ENCODE data around the gene ARL6IP1. TPM values are rescaled to one million over a fixed set of nuclear protein-coding genes. Genes with fewer than 3 reads are reported as not detected.
"Not testable (repeated sequence)": the region's sequence is repeated elsewhere in the genome, so short reads cannot be mapped to it uniquely, and the experiment has no call there.

The ARL6IP1 gene
- polyA plus RNA-seq, 12 donors: 63.1 to 199 (median 100) TPM; not detected in 1

GRCh38 chr16:18803569-18804462 is 2.5 kb upstream of the ARL6IP1 start:
- no peak for DNase-seq

DNA sequence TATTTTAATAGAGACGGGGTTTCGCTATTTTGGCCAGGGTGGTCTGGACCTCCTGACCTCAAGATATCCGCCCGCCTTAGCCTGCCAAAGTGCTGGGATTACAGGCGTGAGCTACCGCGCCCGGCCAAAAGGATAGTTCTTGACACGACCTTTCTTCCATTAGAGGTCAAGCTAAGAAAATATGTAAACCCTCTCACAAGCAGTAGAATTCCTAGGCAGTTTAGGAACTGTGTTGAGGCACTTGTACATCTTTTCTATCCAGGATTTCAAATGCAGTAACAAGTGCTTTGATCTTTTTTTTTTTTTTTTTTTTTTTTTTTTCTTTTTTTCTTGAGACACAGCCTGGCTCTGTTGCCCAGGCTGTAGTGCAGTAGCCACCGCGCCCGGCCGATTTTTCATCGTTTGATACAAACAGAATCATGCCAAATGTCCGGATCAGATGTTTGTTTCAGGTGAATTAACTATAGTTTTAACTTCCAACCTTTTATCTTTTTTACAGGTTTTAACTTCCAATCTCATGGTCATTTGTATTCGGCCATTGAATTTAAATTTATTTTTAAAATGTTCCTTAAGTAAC is 1.5 kb upstream of the ARL6IP1 start:
- DNase-seq: no peak

- DNase-seq: peak; percentile 25
These were observed 589 bp downstream of the ARL6IP1 start for GRCh38 chr16:18800775-18801144.

GRCh38 chr16:18800293-18800692 is 1.1 kb downstream of the ARL6IP1 start:
- DNase-seq: no peak

GRCh38 chr16:18799500-18799899 is 1.8 kb downstream of the ARL6IP1 start:
- no peak for DNase-seq

DNA sequence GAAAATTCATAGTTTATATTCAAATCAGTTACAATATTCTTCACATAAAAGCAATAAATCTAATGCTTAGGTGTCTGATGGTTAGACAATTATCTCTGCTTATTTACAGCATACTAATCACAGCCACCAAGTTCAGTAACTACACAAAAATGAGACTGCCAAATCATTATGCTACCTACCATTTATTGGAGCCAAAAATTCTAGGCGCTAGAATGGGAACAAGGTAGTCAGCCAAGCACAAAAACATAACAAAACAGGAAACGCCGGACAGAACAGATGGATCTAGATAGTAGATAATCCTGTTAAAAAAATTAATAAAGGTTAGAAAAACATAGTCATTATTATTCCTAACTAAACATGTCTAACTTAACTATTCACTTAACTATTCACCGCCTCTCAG is 3.6 kb downstream of the ARL6IP1 start:
- DNase-seq: no peak

- no peak for DNase-seq
These were observed 5.0 kb downstream of the ARL6IP1 start for GRCh38 chr16:18796377-18796776.

DNA sequence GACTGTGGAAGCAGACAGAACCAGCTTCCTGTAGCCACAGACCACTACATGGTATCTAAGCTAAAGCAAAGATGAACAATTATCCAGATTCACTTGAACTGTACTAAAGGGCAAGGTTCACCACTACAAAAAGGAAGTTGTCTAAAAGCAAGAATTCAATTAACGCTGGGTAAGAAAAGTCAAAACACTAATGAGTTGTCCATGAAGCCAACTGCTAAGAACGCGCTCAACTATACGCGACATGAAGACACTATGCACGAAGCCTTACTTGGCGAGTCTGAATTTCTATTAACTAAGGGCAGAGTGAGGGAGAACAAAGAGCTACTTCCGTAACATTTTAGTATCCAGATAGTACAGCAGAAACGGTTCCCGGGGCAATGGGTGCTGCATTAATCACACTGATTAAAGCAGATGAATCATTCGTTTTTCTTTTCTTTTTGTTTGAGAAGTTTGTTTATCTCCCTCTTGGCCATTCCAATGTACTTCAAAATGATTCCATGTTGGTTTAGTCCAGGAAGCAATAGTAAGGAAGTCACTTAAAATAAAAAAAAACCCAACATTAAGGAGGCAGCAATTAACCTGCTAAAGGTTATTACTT is 8.4 kb downstream of the ARL6IP1 start:
- no peak for DNase-seq

- peak; percentile 97 for DNase-seq
These were observed 11.3 kb downstream of the ARL6IP1 start, which contains the start of gene RPS15A for GRCh38 chr16:18789850-18790706. Gene RPS15A (minus strand): TSS chr16:18790334. CDS start chr16:18789113, 1,221 bp downstream.

DNA sequence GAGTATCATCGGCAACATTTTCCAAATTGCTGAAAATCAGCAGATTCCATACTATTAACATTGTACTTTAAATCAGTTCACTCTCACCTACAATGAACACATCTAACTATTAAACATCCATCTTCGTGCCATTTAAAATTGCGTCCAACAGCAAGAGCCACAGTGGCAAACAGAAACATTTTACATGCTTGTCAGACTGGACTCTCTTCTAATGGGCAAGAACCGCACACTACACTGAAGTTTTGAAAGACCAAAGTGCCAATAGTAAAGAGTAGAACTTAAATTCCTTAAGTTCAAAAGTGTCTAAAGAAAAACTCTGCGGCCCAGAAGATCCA is 11.9 kb downstream of the ARL6IP1 start:
- no peak for DNase-seq

DNA sequence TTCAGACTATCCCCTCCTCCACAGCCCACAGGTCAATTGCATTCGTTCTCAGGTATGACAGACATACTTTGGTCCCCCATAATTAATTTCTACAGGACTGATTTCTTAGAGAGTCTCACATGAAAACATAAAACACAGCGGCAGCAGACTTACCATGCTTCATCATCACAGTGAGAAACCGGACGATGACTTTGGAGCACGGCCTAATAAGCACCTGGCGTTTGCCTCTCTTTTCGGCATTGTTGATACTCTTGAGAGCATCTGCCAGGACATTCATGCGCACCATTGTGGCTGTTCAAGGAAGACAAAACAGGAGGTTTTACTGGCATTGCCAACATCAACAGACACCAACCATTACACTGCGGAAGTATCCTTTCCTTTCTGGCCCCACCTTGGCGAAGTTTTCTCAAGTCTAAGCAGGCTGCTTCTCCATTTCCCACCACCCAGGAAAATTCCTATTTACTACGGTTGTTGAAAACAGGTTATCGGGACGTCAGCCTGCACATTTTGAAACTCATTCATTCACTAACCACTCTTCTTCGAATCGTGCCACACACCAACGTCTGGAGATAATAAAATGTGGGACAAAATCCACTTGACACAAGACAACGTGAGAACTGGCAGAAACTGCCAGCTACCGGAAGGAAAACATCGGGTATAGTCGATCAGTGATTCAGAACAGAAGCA is 12.4 kb downstream of the ARL6IP1 start:
- DNase-seq: no peak

- DNase-seq: no peak
These were observed 16.3 kb downstream of the ARL6IP1 start for GRCh38 chr16:18784917-18785623.

GRCh38 chr16:18783430-18784341 is 17.7 kb downstream of the ARL6IP1 start:
- DNase-seq: no peak

DNA sequence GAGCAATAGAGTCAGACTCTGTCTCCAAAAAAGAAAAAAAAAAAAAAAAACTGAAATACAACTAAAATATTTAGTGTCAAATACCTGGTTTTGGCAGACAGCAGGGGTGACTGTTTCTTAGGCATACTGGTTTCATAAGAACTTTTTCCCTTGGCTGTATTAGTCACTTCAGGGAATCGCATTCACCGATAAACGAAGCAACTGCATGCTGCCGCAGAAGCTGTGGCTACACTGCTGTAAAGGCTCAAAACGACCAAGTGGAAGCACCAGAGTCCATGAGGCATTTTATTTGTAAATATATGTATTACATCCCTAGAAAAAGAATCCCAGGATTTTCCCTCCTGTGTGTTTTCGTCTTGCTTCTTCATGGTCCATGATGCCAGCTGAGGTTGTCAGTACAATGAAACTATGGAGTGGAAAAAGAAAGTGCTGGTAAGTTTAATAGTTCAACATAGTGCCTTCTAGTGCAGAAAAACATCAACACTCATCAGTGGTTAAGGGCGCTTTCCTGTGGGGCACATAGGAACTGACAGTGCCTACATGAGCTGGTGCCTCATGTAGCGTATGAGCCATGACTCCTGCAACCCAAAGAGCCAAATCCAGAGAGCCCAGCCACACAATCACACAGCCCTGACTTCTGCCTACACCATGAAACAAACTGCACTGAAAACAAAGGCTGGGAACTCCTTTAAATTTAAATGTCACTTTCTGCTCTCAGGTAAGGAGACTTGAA is 18.5 kb downstream of the ARL6IP1 start:
- no peak for DNase-seq

GRCh38 chr16:18781232-18781631 is 20.1 kb downstream of the ARL6IP1 start:
- DNase-seq: not testable (repeated sequence)

GRCh38 chr16:18780460-18781026 is 20.8 kb downstream of the ARL6IP1 start:
- DNase-seq: not testable (repeated sequence)

GRCh38 chr16:18777664-18778063 is 23.7 kb downstream of the ARL6IP1 start:
- not testable (repeated sequence) for DNase-seq

- DNase-seq: not testable (repeated sequence)
These were observed 25.0 kb downstream of the ARL6IP1 start for GRCh38 chr16:18776334-18776733.

Data from muscle of arm (tissue), 12 donors.